K562 (cell line): Measurements from ENCODE around the gene AGPAT3. TPM values are rescaled to one million over a fixed set of nuclear protein-coding genes. Genes with fewer than 3 reads are reported as not detected.
A peak's percentile ranks its signal among the peaks of the same experiment; 100 is the strongest.

Experiments
- BRD9 ChIP-seq: fragments of 450-650 bp; IDR thresholded peaks from 2 replicates; pipeline ENCODE4 v1.6.1; 2018; ENCODE audit warnings: low read depth; ENCODE audit not compliant: partially characterized antibody
- CAMTA2 ChIP-seq: fragments of 250-450 bp; sonication (Bioruptor Pico); conservative IDR thresholded peaks from 2 replicates; pipeline ENCODE4 v1.5.1; 2022
- CREB1 ChIP-seq, 2 experiments: sonication (generic) in 1 of 2; formaldehyde crosslinking in 1 of 2; IDR thresholded peaks; 2 replicates each; pipeline versions ENCODE4 v1.6.1 to v1.8.0; 2012 to 2022; ENCODE audit warnings: inconsistent platforms in 1 of 2, mild to moderate bottlenecking in 1 of 2, missing genetic modification reagents in 1 of 2, moderate library complexity in 1 of 2
- ETV6 ChIP-seq, 3 experiments: fragments of 150-350 bp in 1 of 3; sonication (generic) in 1 of 3; formaldehyde crosslinking in 1 of 3; IDR thresholded peaks; 2 replicates each; pipeline versions ENCODE4 v1.6.1 to v1.8.0; 2014 to 2022; ENCODE audit warnings: borderline replicate concordance in 2 of 3, low read depth in 2 of 3, antibody characterized with exemption in 1 of 3, low read length in 1 of 3, mild to moderate bottlenecking in 1 of 3, missing genetic modification reagents in 1 of 3
- HCFC1 ChIP-seq: IDR thresholded peaks from 2 replicates; pipeline ENCODE4 v1.6.1; 2012; ENCODE audit warnings: low read depth, low read length, improper control_type of control experiment
- MXI1 ChIP-seq: IDR thresholded peaks from 2 replicates; pipeline ENCODE4 v1.6.1; 2011; ENCODE audit warnings: low read depth, mild to moderate bottlenecking, improper control_type of control experiment, low read length
- NCOA2 ChIP-seq, 2 experiments: fragments of 450-650 bp; IDR thresholded peaks; 2 replicates each; pipeline ENCODE4 v1.6.1; 2018; ENCODE audit warnings: mild to moderate bottlenecking in 2 of 2, moderate library complexity in 1 of 2; ENCODE audit not compliant: partially characterized antibody in 2 of 2
- NFATC3 ChIP-seq: fragments of 450-650 bp; IDR thresholded peaks from 2 replicates; pipeline ENCODE4 v1.6.1; 2017; ENCODE audit warnings: mild to moderate bottlenecking
- OTX1 ChIP-seq: fragments of 450-650 bp; formaldehyde crosslinking; IDR thresholded peaks from 2 replicates; pipeline ENCODE4 v1.4.0; 2022; ENCODE audit warnings: mild to moderate bottlenecking
- PHB2 ChIP-seq: fragments of 450-650 bp; IDR thresholded peaks from 2 replicates; pipeline ENCODE4 v1.6.1; 2017; ENCODE audit warnings: low read depth
- POLR2B ChIP-seq: fragments of 450-650 bp; IDR thresholded peaks from 2 replicates; pipeline ENCODE4 v1.6.1; 2018; ENCODE audit warnings: low read depth; ENCODE audit not compliant: partially characterized antibody
- SAFB ChIP-seq: fragments of 200-400 bp; formaldehyde crosslinking; IDR thresholded peaks from 2 replicates; pipeline ENCODE4 v1.6.1; 2017; ENCODE audit warnings: low read depth, low read length, borderline replicate concordance
- SMAD4 ChIP-seq: fragments of 250-450 bp; sonication (Bioruptor Pico); conservative IDR thresholded peaks from 2 replicates; pipeline ENCODE4 v1.8.0; 2021; ENCODE audit warnings: inconsistent platforms, mild to moderate bottlenecking, moderate library complexity
- STAT5B ChIP-seq: fragments of 250-450 bp; sonication (Bioruptor Pico); IDR thresholded peaks from 2 replicates; pipeline ENCODE4 v1.8.0; 2021; ENCODE audit warnings: mild to moderate bottlenecking, inconsistent platforms
- TEAD4 ChIP-seq, 2 experiments: sonication (generic) in 1 of 2; formaldehyde crosslinking in 1 of 2; IDR thresholded peaks; 2 replicates each; pipeline versions ENCODE4 v1.6.1 to v1.8.0; 2012 to 2022; ENCODE audit warnings: borderline replicate concordance in 1 of 2, inconsistent platforms in 1 of 2, low read length in 1 of 2, mild to moderate bottlenecking in 1 of 2, missing genetic modification reagents in 1 of 2
- USF1 ChIP-seq: sonication (generic); formaldehyde crosslinking; IDR thresholded peaks from 2 replicates; pipeline ENCODE4 v1.9.0; 2022; ENCODE audit warnings: mild to moderate bottlenecking, missing genetic modification reagents
- ZNF239 ChIP-seq: fragments of 250-450 bp; sonication (Bioruptor Pico); IDR thresholded peaks from 2 replicates; pipeline ENCODE4 v1.4.0; 2020; ENCODE audit warnings: mild to moderate bottlenecking
- ZNF324 ChIP-seq: fragments of 250-450 bp; sonication (Bioruptor Pico); IDR thresholded peaks from 2 replicates; pipeline ENCODE4 v1.4.0; 2020; ENCODE audit warnings: mild to moderate bottlenecking
- ZNF511 ChIP-seq: sonication (generic); formaldehyde crosslinking; IDR thresholded peaks from 2 replicates; pipeline ENCODE4 v1.8.0; 2022; ENCODE audit warnings: mild to moderate bottlenecking, missing genetic modification reagents
- ZNF518B ChIP-seq: fragments of 250-450 bp; sonication (Bioruptor Pico); IDR thresholded peaks from 2 replicates; pipeline ENCODE4 v1.5.0; 2021; ENCODE audit warnings: mild to moderate bottlenecking, moderate library complexity
- ZNF584 ChIP-seq: fragments of 200-800 bp; sonication (Bioruptor generic); IDR thresholded peaks from 2 replicates; pipeline ENCODE4 v1.6.1; 2016; ENCODE audit warnings: low read depth, mild to moderate bottlenecking, missing genetic modification characterization, missing compliant biosample characterization
- ZNF586 ChIP-seq: fragments of 450-650 bp; formaldehyde crosslinking; conservative IDR thresholded peaks from 2 replicates; pipeline ENCODE4 v1.4.0; 2020; ENCODE audit warnings: mild to moderate bottlenecking, moderate library complexity
- polyA plus RNA-seq, 8 experiments: library from polyadenylated mRNA; depleted of rRNA in 4 of 8; stranded (reverse) in 5 of 8; unstranded in 3 of 8; fragments of >200 nt; fragmentation: Nextera tagmentation in 2 of 8; fragmentation: Illumina TruSeq in 1 of 8; extraction: Ambion mirVana in 2 of 8; extraction: Trizol in 1 of 8; gene quantifications; 2 replicates each; pipeline versions ENCODE4 v1.2.1 to v1.2.3, GENCODE V29; 2011 to 2014; ENCODE audit warnings: inconsistent platforms in 1 of 8, missing spikeins in 1 of 8
- total RNA-seq, 7 experiments: library from RNA; depleted of rRNA in 6 of 7; stranded (reverse); fragments of >200 nt in 6 of 7; fragmentation: Illumina TruSeq in 2 of 7; extraction: Trizol in 2 of 7; gene quantifications; 2 replicates each; pipeline versions ENCODE4 v1.2.1 to v1.2.3, GENCODE V29; 2011 to 2021; ENCODE audit warnings: low replicate concordance in 1 of 7

Gene AGPAT3
- total and polyA plus RNA-seq, 9 of the 15 experiments (the other 6 are each of a cell fraction or from before 2014, with no cell fraction given), result 1.5 to 88.4 (median 35.7) TPM

- TF ChIP-seq ETV6 (IDR thresholded peaks at IDR 0.05; ENCODE audit: borderline replicate concordance in 1 of 2, low read depth in 2 of 2, low read length in 1 of 2) (no peak), ETV6 (CRISPR knock-in tag; IDR thresholded peaks at IDR 0.05; ENCODE audit: borderline replicate concordance) (no peak), MXI1 (no peak), ZNF584 (no peak), ZNF518B (CRISPR knock-in tag) (no peak), SMAD4 (CRISPR knock-in tag) (0 out of 2 replicates have a peak, but pooled peaks have one; percentile 27), NFATC3 (no peak), SAFB (no peak), CREB1 (IDR thresholded peaks at IDR 0.05) (no peak), CREB1 (CRISPR knock-in tag; IDR thresholded peaks at IDR 0.05) (no peak), BRD9 (no peak), OTX1 (CRISPR knock-in tag) (no peak), ZNF586 (CRISPR knock-in tag) (no peak), ZNF511 (no peak), TEAD4 (IDR thresholded peaks at IDR 0.05; ENCODE audit: low read length) (peak; percentile 52; the same call in 1 of the 2 replicates), TEAD4 (CRISPR knock-in tag; IDR thresholded peaks at IDR 0.05; ENCODE audit: borderline replicate concordance) (no peak), STAT5B (no peak), CAMTA2 (CRISPR knock-in tag) (no peak), USF1 (CRISPR knock-in tag) (no peak), POLR2B (no peak), ZNF324 (CRISPR knock-in tag) (no peak), HCFC1 (no peak), PHB2 (no peak), NCOA2 (IDR thresholded peaks at IDR 0.05; ENCODE audit: partially characterized antibody in 2 of 2) (no peak), ZNF239 (CRISPR knock-in tag) (no peak)
These were observed 83.9 kb downstream of the AGPAT3 start (continued) for GRCh38 chr21:43948740-43949498.
